GM23338 (cell line): ENCODE data around the gene CDC73. TPM values are rescaled to one million over a fixed set of nuclear protein-coding genes. Genes with fewer than 3 reads are reported as not detected.

Source experiments
- ATAC-seq: fragments of 200-7000 bp; cut with Tn5 transposase; 3 replicates; pipeline ENCODE4 v1.9.1; 2020
- DNase-seq: peaks from one replicate; pipeline ENCODE4 v3.0.0-alpha.2; 2015; ENCODE audit warnings: low spot score
- H2AFZ ChIP-seq: fragments of 200-600 bp; sonication (generic); 2 replicates; pipeline ENCODE4 v1.8.0; 2016; ENCODE audit warnings: antibody characterized with exemption, mild to moderate bottlenecking, moderate library complexity
- H3F3A ChIP-seq: fragments of 200-600 bp; sonication (generic); replicated peaks from 2 replicates; pipeline ENCODE4 v1.8.0; 2017; ENCODE audit warnings: antibody characterized with exemption, mixed run types, low read depth
- H3K27ac ChIP-seq: fragments of 200-600 bp; sonication (generic); 2 replicates; pipeline ENCODE4 v1.6.1; 2016; ENCODE audit warnings: low read depth
- H3K27me3 ChIP-seq: fragments of 200-600 bp; sonication (generic); 2 replicates; pipeline ENCODE4 v1.8.0; 2016; ENCODE audit warnings: mild to moderate bottlenecking, mixed run types, moderate library complexity; ENCODE audit not compliant: insufficient read depth
- H3K36me3 ChIP-seq: fragments of 200-600 bp; sonication (generic); 2 replicates; pipeline ENCODE4 v1.8.0; 2016; ENCODE audit warnings: mild to moderate bottlenecking; ENCODE audit not compliant: insufficient read depth
- H3K4me1 ChIP-seq: fragments of 200-600 bp; sonication (generic); 2 replicates; pipeline ENCODE4 v1.8.0; 2016; ENCODE audit warnings: mild to moderate bottlenecking, moderate library complexity; ENCODE audit not compliant: insufficient read depth
- H3K4me2 ChIP-seq: fragments of 200-600 bp; sonication (generic); 2 replicates; pipeline ENCODE4 v1.7.1; 2017; ENCODE audit warnings: mixed run types
- H3K4me3 ChIP-seq: fragments of 200-600 bp; sonication (generic); 2 replicates; pipeline ENCODE4 v1.6.1; 2016; ENCODE audit warnings: mixed run types
- H3K79me2 ChIP-seq: fragments of 200-600 bp; sonication (generic); replicated peaks from 2 replicates; pipeline ENCODE4 v1.8.0; 2017; ENCODE audit warnings: mild to moderate bottlenecking; ENCODE audit not compliant: insufficient read depth
- H3K9me2 ChIP-seq: fragments of 200-600 bp; sonication (generic); 2 replicates; pipeline ENCODE4 v1.8.0; 2017; ENCODE audit not compliant: insufficient read depth
- H4K20me1 ChIP-seq: fragments of 200-600 bp; sonication (generic); replicated peaks from 2 replicates; pipeline ENCODE4 v1.8.0; 2017; ENCODE audit warnings: mild to moderate bottlenecking; ENCODE audit not compliant: insufficient read depth
- H3K27ac Mint-ChIP-seq: 2 replicates; pipeline ENCODE4 v1.8.0; 2020; ENCODE audit warnings: inconsistent platforms, mild to moderate bottlenecking, moderate library complexity, mixed read lengths
- H3K27me3 Mint-ChIP-seq: 3 replicates; pipeline ENCODE4 v1.8.0; 2022; ENCODE audit warnings: low read depth, mild to moderate bottlenecking, moderate library complexity, mixed read lengths, inconsistent platforms; ENCODE audit not compliant: insufficient read depth, poor library complexity
- H3K36me3 Mint-ChIP-seq: 3 replicates; pipeline ENCODE4 v1.8.0; 2021; ENCODE audit warnings: low read depth, mild to moderate bottlenecking, inconsistent platforms, moderate library complexity, mixed read lengths
- H3K4me1 Mint-ChIP-seq: 3 replicates; pipeline ENCODE4 v1.8.0; 2020; ENCODE audit warnings: mild to moderate bottlenecking, inconsistent platforms, mixed read lengths
- H3K4me3 Mint-ChIP-seq: 3 replicates; pipeline ENCODE4 v1.8.0; 2021; ENCODE audit warnings: moderate library complexity, mild to moderate bottlenecking, inconsistent platforms, mixed read lengths
- H3K9me3 Mint-ChIP-seq: 3 replicates; pipeline ENCODE4 v1.8.0; 2020; ENCODE audit warnings: moderate library complexity, mild to moderate bottlenecking, inconsistent platforms, mixed read lengths
- CREB1 ChIP-seq: fragments of 250-450 bp; sonication (Bioruptor Pico); IDR thresholded peaks from 2 replicates; pipeline ENCODE4 v1.5.0; 2020; ENCODE audit warnings: low read depth, mild to moderate bottlenecking, moderate library complexity
- CTCF ChIP-seq, 2 experiments: fragments of 200-600 bp in 1 of 2; sonication (generic) in 1 of 2; conservative IDR thresholded peaks; 2 replicates each; pipeline versions ENCODE4 v1.5.1 to v1.6.1; 2016 to 2017; ENCODE audit warnings: antibody characterized with exemption in 2 of 2, low read depth in 2 of 2, mild to moderate bottlenecking in 2 of 2, moderate library complexity in 1 of 2
- EZH2 ChIP-seq: fragments of 200-600 bp; sonication (generic); IDR thresholded peaks from one replicate; pipeline ENCODE4 v1.8.0; 2017; ENCODE audit warnings: antibody characterized with exemption, mild to moderate bottlenecking, low read depth; ENCODE audit not compliant: unreplicated experiment
- EZH2phosphoT487 ChIP-seq: fragments of 200-600 bp; sonication (generic); IDR thresholded peaks from one replicate; pipeline ENCODE4 v1.8.1; 2018; ENCODE audit warnings: antibody characterized with exemption; ENCODE audit not compliant: unreplicated experiment
- NANOG ChIP-seq: IDR thresholded peaks from 2 replicates; pipeline ENCODE4 v1.6.1; 2016; ENCODE audit warnings: antibody characterized with exemption, borderline replicate concordance
- STAT1 ChIP-seq: IDR thresholded peaks from one replicate; pipeline ENCODE4 v1.6.1; 2016; ENCODE audit warnings: antibody characterized with exemption; ENCODE audit not compliant: unreplicated experiment
- ZNF331 ChIP-seq: fragments of 250-450 bp; sonication (Bioruptor Pico); IDR thresholded peaks from 2 replicates; pipeline ENCODE4 v1.5.0; 2020; ENCODE audit warnings: low read depth, mild to moderate bottlenecking, moderate library complexity
- ZNF462 ChIP-seq: fragments of 250-450 bp; sonication (Bioruptor Pico); IDR thresholded peaks from 2 replicates; pipeline ENCODE4 v1.5.0; 2020; ENCODE audit warnings: mild to moderate bottlenecking, moderate library complexity
- polyA plus RNA-seq: library from polyadenylated mRNA; unstranded; fragments of >200 nt; fragmentation: Nextera tagmentation; extraction: Ambion mirVana; gene quantifications from 2 replicates; pipeline ENCODE4 v1.2.1, GENCODE V29; 2016
- total RNA-seq: library from RNA; depleted of rRNA; stranded (reverse); fragments of >200 nt; shearing (Covaris generic); gene quantifications from 2 replicates; pipeline ENCODE4 v1.2.3, GENCODE V29; 2014

CDC73 gene
- total and polyA plus RNA-seq, 2 experiments from 2014 or later = 40.4 to 63.2 TPM

- TF ChIP-seq CREB1 = no peak
- no peak for TF ChIP-seq ZNF462 (CRISPR knock-in tag)
- no peak for TF ChIP-seq NANOG
- no peak for TF ChIP-seq STAT1
- no peak for TF ChIP-seq EZH2
These were observed 97.6 kb downstream of the CDC73 start (continued) for GRCh38 chr1:193219391-193219790.

- no peaks in the 10 kb centered on the region; the same call in 2 of the 3 replicates for H3K9me3 Mint-ChIP-seq
- H4K20me1 ChIP-seq = no peaks in the 10 kb centered on the region; the same call in none of the 2 replicates
- H3K4me3 ChIP-seq = no peak overlapping the region
- DNase-seq (no peak), ATAC-seq (no peak)
- H3F3A ChIP-seq = no peaks in the 10 kb centered on the region
- no peaks in the 10 kb centered on the region for H3K27me3 ChIP-seq
- H3K4me2 ChIP-seq = 0 out of 2 replicates have a peak overlapping the region, but pooled peaks have one; percentile 13
- H3K27ac ChIP-seq = peak overlapping the region; percentile 5; the same call in 1 of the 2 replicates
- no peak overlapping the region for H3K27ac Mint-ChIP-seq
- no peak overlapping the region for H3K4me3 Mint-ChIP-seq
- H3K36me3 Mint-ChIP-seq = peaks cover 19% of the 10 kb centered on the region; the same call in 2 of the 3 replicates
- H3K9me2 ChIP-seq = no peaks in the 10 kb centered on the region
- peaks cover 2% of the 10 kb centered on the region for H3K27me3 Mint-ChIP-seq
- H3K79me2 ChIP-seq = peaks cover 33% of the 10 kb centered on the region
- no peak overlapping the region for H2AFZ ChIP-seq
- peaks cover 18% of the 10 kb centered on the region for H3K4me1 ChIP-seq
- no peaks in the 10 kb centered on the region for H3K36me3 ChIP-seq
- TF ChIP-seq ZNF331 (CRISPR knock-in tag) (no peak), CREB1 (no peak), EZH2phosphoT487 (no peak), STAT1 (no peak), ZNF462 (CRISPR knock-in tag) (no peak), CTCF (conservative IDR thresholded peaks at IDR 0.05; ENCODE audit: low read depth in 2 of 2) (no peak)
- peaks cover 33% of the 10 kb centered on the region for H3K4me1 Mint-ChIP-seq
These were observed 99.8 kb downstream of the CDC73 start for GRCh38 chr1:193221651-193222050.
